Thoracic aorta (tissue), 2 donors: ENCODE data around the gene BRICD5. TPM values are rescaled to one million over a fixed set of nuclear protein-coding genes. Genes with fewer than 3 reads are reported as not detected.

Experiments
- ATAC-seq: fragments of 150-250 bp; one replicate; pipeline ENCODE4 v1.8.0; 2017; ENCODE audit warnings: low read depth; ENCODE audit not compliant: insufficient number of reproducible peaks, low FRiP score
- DNase-seq: peaks from one replicate; pipeline ENCODE4 v3.0.0-alpha.2; 2020; ENCODE audit warnings: low spot score
- H3K27ac ChIP-seq, 2 donors: fragments of 200-600 bp; sonication (generic); 1 replicate in 1 of 2; 2 replicates in 1 of 2; pipeline ENCODE4 v1.5.1; 2016; ENCODE audit warnings: mild to moderate bottlenecking in 2 of 2, moderate library complexity in 2 of 2
- H3K27me3 ChIP-seq: fragments of 200-600 bp; sonication (generic); replicated peaks from 2 replicates; pipeline ENCODE4 v1.6.0; 2016; ENCODE audit warnings: mild to moderate bottlenecking; ENCODE audit not compliant: insufficient read depth
- H3K36me3 ChIP-seq: fragments of 200-600 bp; sonication (generic); one replicate; pipeline ENCODE4 v1.5.1; 2016
- H3K4me1 ChIP-seq, 2 donors: fragments of 200-600 bp; sonication (generic); 1 replicate in 1 of 2; 2 replicates in 1 of 2; pipeline versions ENCODE4 v1.5.1 to v1.6.0; 2016; ENCODE audit warnings: low read depth in 2 of 2, mild to moderate bottlenecking in 1 of 2; ENCODE audit not compliant: control insufficient read depth in 1 of 2
- H3K4me3 ChIP-seq: fragments of 200-600 bp; sonication (generic); 2 replicates; pipeline ENCODE4 v1.5.1; 2016; ENCODE audit warnings: mild to moderate bottlenecking
- H3K9me3 ChIP-seq: fragments of 200-600 bp; sonication (generic); 2 replicates; pipeline ENCODE4 v1.5.1; 2016
- total RNA-seq, 2 donors: library from RNA; depleted of rRNA; stranded (reverse); fragments of >200 nt; gene quantifications; one replicate each; pipeline versions ENCODE4 v1.1.0 to v1.2.3, GENCODE V29; 2016
- TF ChIP-seq, protein P1 (sequence below): fragments of 200-600 bp; sonication (generic); IDR thresholded peaks from one replicate; pipeline ENCODE4 v1.5.1; 2019; ENCODE audit warnings: antibody characterized with exemption

The BRICD5 gene
- total RNA-seq, 2 donors from 2014 or later: 11.4 to 43.1 TPM

DNA sequence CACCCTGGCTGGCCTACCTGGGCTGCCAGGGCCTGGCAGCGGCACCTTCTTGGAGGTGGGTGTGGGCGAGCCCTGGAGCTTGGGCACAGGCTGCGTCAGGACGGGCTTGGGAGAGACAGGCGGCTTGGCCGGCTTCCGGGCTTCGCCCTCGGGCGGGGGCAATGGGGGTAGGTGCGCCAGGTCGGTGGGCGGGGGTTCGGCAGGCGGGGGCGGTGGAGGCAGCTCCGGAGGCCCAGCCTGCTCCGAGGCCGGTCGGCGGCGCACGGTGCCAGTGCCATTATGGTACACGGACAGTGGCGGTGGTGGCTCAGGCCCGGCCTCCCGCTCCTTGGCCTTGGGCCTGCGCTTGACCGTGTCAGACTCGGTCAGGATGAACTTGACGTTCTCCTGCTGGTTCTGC is 31.1 kb downstream of the BRICD5 start:
- ATAC-seq (no peak), DNase-seq (no peak)
- Histone ChIP-seq H3K36me3 (peaks cover 22% of the 10 kb centered on the region), H3K4me1 (no peaks in the 10 kb centered on the region), H3K4me3 (no peak overlapping the region), H3K9me3 (no peaks in the 10 kb centered on the region), H3K27ac (no peak overlapping the region), H3K27me3 (no peaks in the 10 kb centered on the region)
- TF ChIP-seq, protein P1, sequence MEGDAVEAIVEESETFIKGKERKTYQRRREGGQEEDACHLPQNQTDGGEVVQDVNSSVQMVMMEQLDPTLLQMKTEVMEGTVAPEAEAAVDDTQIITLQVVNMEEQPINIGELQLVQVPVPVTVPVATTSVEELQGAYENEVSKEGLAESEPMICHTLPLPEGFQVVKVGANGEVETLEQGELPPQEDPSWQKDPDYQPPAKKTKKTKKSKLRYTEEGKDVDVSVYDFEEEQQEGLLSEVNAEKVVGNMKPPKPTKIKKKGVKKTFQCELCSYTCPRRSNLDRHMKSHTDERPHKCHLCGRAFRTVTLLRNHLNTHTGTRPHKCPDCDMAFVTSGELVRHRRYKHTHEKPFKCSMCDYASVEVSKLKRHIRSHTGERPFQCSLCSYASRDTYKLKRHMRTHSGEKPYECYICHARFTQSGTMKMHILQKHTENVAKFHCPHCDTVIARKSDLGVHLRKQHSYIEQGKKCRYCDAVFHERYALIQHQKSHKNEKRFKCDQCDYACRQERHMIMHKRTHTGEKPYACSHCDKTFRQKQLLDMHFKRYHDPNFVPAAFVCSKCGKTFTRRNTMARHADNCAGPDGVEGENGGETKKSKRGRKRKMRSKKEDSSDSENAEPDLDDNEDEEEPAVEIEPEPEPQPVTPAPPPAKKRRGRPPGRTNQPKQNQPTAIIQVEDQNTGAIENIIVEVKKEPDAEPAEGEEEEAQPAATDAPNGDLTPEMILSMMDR: no peak

DNA sequence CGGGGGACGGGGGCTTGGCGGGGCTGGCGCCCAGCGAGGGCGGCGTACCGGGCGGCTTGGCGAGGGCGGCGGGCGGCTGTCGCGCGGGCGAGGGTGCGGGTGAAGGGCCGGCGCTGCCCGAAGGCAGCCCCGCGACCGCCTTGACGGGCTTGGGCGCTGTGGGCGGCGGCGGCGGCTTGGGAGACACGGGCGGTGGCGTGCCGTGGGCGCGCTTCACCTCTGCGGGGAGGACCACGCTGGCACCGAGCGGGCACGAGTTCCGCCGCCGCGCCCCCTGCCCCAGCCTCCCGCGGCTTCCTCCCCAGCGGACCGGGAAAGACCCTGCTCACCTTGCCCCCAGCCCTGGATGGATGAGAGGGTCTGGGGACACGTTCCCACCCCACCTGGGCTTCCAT is 31.6 kb downstream of the BRICD5 start:
- Histone ChIP-seq H3K27ac (no peak overlapping the region), H3K9me3 (no peaks in the 10 kb centered on the region), H3K27me3 (no peaks in the 10 kb centered on the region), H3K36me3 (peaks cover 25% of the 10 kb centered on the region), H3K4me1 (no peaks in the 10 kb centered on the region), H3K4me3 (no peak overlapping the region)
- ATAC-seq (no peak), DNase-seq (no peak)
- TF ChIP-seq, protein P1: no peak

DNA sequence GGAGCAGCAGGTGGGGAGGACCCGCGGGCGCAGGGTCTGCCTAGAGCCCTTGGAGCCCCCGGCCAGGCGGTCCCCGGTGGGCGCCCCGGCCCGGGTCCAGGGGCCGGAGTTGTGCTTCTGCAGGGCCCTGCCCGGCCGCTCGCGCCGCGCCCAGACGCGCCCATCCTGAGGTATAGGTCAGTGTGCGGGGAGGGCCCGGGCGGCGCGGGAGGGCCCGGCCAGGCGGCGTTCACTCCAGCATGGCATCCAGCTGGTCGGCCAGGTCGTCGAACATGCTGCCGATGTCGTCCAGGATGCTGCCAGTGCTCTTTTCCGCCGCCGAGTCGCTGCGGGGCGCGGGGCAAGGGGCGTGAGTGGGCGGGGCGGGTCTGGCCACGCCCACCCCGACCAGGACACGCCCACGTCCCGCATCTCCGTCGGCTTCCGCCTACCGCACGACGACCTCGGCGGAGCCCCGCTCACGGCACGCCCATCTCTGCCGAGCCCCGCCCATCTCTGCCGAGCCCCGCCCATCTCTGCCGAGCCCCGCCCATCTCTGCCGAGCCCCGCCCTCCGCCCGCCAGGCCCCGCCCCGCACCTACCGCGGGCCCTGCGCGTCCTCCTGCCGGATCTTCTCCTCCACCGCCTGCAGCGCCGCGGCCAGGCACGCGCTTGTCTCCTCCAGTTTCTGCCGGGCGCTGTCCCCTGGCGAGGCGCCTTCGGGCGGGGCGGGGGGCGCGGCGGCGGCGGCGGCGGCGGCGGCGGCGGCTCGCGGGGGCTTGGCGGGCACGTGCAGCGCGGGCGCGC is 32.1 kb downstream of the BRICD5 start:
- TF ChIP-seq, protein P1: no peak
- peaks cover 29% of the 10 kb centered on the region for H3K36me3 ChIP-seq
- no peak overlapping the region for H3K27ac ChIP-seq
- H3K4me3 ChIP-seq: no peak overlapping the region
- ATAC-seq (no peak), DNase-seq (no peak)
- H3K27me3 ChIP-seq: no peaks in the 10 kb centered on the region
- no peaks in the 10 kb centered on the region for H3K9me3 ChIP-seq
- H3K4me1 ChIP-seq: no peaks in the 10 kb centered on the region

DNA sequence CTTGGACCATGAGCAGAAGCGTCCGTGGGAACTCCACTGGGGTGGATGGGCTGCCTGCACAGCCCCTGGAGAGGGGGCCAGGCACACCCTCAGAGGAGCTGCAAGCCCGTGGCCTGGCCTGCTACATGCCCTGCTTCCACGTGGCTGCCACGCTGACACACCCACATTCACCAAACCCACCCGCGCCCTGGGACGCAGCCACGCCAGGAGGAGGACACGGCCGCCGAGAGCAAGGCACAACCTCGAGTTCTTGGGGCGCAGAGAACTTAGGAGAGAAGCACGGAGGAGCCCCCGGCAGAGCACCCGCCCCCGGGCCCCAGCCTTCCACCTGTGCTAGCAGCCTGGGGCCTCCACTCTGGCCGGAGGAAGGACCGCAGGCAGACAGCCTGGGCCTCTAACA is 33.1 kb downstream of the BRICD5 start:
- TF ChIP-seq, protein P1: no peak
- no peaks in the 10 kb centered on the region for H3K27me3 ChIP-seq
- no peak overlapping the region for H3K27ac ChIP-seq
- H3K36me3 ChIP-seq: peaks cover 35% of the 10 kb centered on the region
- no peak for ATAC-seq
- no peak overlapping the region for H3K4me3 ChIP-seq
- H3K9me3 ChIP-seq: no peaks in the 10 kb centered on the region
- no peak for DNase-seq
- no peaks in the 10 kb centered on the region for H3K4me1 ChIP-seq

DNA sequence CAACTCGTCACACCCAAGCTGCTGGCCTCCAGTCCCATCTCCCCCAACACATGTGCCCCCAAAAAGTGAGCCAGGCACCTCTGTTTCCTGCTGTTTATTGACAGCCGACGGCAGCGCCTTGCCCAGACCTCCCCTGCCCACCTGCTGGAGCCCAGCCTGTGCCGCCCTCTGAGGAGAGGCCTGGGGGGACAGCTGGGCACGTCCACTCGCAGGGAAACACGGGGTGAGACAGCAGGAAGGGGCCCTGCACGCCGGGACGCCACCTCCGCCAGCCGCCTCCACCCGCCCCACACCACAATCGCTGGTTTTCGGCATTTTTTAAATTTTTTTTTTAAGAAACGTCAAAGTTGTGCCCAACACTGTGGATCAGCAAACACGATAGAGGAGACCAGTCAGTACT is 33.6 kb downstream of the BRICD5 start:
- H3K9me3 ChIP-seq: no peaks in the 10 kb centered on the region
- no peak overlapping the region for H3K4me3 ChIP-seq
- H3K4me1 ChIP-seq: no peaks in the 10 kb centered on the region
- ATAC-seq (no peak), DNase-seq (no peak)
- TF ChIP-seq, protein P1: no peak
- no peaks in the 10 kb centered on the region for H3K27me3 ChIP-seq
- H3K36me3 ChIP-seq: peaks cover 35% of the 10 kb centered on the region
- no peak overlapping the region for H3K27ac ChIP-seq
